GM12801 (cell line): ENCODE data around the gene SPG11.

Experiments used
- TF ChIP-seq, protein P1 (sequence below): IDR thresholded peaks from one replicate; pipeline ENCODE4 v1.5.1; 2011; ENCODE audit warnings: control low read depth; ENCODE audit not compliant: insufficient read length; ENCODE audit errors: extremely low read depth

SPG11 gene

DNA sequence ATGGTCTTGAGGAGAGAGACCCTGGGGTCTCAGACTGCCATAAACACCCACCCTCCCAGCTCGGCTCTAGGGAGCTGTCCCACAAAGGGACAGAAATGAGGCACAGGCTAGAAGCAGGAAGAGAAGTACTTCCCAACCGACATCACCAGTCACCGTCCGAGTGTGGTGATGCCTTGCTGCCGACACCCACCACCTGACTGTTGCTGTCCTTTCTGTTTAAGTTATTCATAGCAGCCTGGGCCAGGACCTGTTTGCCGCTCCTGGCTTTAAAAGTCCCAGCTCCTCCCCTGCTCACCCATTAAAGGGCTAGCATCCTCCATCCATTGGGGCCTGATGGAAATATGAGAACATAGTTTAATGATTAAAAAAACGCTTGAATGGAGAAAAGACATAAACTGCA lies 13.2 kb upstream of the SPG11 start:
- TF ChIP-seq, protein P1, sequence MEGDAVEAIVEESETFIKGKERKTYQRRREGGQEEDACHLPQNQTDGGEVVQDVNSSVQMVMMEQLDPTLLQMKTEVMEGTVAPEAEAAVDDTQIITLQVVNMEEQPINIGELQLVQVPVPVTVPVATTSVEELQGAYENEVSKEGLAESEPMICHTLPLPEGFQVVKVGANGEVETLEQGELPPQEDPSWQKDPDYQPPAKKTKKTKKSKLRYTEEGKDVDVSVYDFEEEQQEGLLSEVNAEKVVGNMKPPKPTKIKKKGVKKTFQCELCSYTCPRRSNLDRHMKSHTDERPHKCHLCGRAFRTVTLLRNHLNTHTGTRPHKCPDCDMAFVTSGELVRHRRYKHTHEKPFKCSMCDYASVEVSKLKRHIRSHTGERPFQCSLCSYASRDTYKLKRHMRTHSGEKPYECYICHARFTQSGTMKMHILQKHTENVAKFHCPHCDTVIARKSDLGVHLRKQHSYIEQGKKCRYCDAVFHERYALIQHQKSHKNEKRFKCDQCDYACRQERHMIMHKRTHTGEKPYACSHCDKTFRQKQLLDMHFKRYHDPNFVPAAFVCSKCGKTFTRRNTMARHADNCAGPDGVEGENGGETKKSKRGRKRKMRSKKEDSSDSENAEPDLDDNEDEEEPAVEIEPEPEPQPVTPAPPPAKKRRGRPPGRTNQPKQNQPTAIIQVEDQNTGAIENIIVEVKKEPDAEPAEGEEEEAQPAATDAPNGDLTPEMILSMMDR = no peak

DNA sequence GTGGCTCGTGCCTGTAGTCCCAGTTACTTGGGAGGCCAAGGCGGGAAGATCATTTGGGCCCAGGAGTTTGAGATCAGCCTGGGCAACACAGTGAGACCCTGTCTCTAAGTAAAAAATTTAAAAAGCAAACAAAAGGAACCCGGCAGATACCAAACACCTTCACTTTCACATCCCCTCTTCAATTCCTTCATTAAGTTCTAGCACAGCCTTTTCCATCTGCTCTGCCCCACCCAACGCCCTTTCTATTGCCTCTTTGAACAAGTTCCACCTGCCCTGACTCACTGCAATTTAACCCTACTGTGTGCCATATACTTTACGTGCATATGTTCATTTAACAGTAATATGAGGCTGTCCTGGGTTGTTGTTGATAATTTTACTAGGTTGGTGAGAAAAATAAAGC lies 12.4 kb upstream of the SPG11 start:
- TF ChIP-seq, protein P1 = no peak

DNA sequence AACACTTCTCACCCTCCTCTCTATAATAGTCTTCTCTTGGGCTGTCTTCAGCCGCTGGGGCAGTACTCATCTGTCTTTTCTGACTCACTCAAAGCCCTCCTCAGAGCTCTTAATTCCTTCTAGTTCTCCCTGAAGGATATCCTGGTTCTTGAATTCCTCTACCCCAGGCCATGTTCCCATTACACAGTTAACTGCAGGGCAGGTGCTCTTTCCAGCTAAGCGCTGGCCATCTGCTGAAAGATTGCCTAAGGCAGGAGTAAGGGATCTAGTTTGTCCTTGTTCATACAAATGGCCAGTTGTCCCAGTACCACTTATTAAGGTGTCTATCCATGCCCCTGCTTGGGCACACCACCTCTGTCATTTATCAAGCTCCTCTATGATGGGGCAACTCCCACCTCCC lies 10.2 kb upstream of the SPG11 start:
- TF ChIP-seq, protein P1 = no peak

DNA sequence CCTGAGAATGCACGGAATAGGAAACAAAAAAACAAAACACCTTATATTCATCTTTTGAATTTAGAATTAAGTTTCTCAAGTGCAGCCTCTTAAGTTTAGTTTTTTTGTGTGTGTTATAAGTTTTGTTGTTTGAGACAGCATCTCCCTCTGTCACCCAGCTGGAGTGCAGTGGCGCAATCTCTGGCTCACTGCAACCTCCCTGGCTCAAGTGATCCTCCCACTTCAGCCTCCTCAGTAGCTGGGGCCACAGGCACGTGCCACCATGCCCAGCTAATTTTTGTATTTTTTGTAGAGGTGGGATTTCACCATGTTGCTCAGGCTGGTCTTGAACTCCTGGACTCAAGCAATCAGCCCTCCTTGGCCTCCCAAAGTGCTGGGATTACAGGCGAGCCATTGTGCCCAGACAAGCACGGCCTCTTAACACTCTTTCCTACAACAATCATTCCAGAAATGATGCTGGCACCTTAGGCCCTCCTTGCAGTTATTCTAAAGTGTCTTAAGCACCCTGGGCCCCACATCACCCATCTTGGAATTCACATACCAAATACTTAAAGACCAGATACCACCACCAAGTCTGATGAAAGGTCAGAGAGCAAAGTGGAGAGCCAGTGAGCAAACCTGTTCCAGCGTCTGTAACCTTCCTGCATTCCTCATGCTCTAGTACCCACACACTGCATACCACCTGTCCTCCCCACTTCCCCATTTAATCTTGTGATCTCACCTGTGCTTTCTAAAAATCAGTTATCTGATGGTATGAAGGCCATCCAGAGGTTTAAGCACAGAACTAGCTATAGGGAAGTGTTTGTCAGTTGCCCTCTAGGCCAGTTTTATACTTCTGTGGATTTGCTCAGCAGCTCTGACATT lies 6.9 kb upstream of the SPG11 start:
- TF ChIP-seq, protein P1 = no peak

DNA sequence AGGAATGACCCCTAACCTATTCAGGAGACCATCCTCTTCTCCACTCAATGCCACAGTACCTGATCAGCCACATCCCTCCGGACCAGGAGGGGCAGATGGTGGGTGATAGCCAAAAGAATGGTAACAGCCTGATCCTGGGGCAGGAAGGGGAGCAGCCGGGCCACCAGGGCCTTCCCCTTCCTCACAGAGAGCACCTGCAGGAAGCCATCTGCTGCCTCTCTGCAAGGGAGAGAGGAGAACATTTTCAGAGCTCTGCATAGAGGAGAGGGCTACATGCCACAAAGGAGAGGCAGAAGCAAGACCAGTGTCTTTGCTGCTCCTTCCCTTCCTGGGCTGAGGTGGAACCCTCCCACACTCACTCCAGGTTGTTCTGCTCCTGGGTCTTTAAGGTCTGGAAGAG lies 5.5 kb upstream of the SPG11 start:
- TF ChIP-seq, protein P1 = no peak

DNA sequence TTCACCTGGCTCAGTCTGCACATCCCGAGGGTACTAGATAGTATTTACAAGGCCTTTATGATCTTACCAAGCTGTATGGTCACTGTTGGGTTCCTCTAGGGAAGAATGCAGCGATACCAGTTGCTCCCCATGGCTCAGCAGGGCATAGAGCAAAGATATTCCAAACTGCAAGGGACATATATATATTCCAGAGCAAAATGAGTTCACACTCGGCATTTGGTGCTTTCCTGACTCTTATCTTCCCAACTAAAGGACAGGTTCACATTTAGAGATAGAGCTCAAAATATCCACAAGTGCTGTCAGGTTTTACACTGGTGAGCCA lies 3.5 kb upstream of the SPG11 start:
- TF ChIP-seq, protein P1 = no peak

DNA sequence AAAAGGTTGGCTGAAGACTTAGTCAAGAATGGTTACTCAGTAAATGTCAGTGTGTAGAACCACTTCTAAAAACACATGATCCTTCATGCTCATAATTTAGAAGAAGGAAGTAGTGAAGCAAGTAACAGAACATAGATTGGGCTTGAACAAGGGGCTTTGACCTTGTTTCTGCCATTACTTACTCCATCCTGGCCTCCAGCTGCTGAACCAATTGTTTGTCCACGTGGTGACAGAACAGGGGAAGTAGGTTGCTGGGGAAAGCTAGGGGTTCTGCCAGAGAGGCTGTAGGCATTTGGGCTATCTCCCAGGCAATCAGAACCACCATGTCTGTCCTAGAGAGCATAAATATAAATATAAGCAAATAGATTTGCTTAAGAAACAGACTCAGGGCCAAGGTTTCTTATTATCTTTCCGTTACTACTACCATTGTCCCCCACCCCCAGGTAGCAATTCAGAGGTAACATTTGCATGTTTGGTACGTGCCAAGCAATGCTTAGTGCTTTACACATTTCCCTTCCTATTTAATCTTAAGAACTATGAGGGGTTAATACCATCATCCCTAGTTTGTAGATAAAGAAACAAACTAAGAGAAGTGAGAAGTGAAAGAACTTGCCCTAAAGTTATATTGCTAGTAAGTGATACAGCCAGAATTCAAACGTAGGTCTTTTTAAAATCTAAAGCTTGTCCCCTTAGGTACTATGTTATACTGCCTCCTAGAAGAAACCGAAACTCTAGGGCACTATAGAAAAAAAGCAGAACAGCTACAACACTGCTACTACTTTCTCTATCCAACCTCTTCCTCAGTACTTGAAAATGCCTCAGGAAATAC lies 3.0 kb upstream of the SPG11 start:
- TF ChIP-seq, protein P1 = no peak
